Colonic mucosa (tissue), 4 donors: ENCODE data around the gene ENPP5. TPM values are rescaled to one million over a fixed set of nuclear protein-coding genes. Genes with fewer than 3 reads are reported as not detected.
A peak's percentile ranks its signal among the peaks of the same experiment; 100 is the strongest.

Experiments used
- DNase-seq: peaks from one replicate; pipeline ENCODE4 v3.0.0-alpha.2; 2020
- H3K27ac ChIP-seq: fragments of 200-600 bp; one replicate; pipeline ENCODE4 v1.8.0; 2021
- H3K27me3 ChIP-seq: fragments of 200-600 bp; one replicate; pipeline ENCODE4 v1.8.0; 2021
- H3K36me3 ChIP-seq: fragments of 200-600 bp; one replicate; pipeline ENCODE4 v1.8.0; 2021
- H3K4me1 ChIP-seq: fragments of 200-600 bp; one replicate; pipeline ENCODE4 v1.8.0; 2021; ENCODE audit warnings: mild to moderate bottlenecking
- H3K4me3 ChIP-seq: fragments of 200-600 bp; one replicate; pipeline ENCODE4 v1.8.0; 2021
- H3K9ac ChIP-seq, 2 donors: one replicate each; pipeline ENCODE4 v1.7.0; 2013; ENCODE audit warnings: control low read depth in 2 of 2, low read depth in 2 of 2, low read length in 2 of 2
- H3K9me3 ChIP-seq: fragments of 200-600 bp; one replicate; pipeline ENCODE4 v1.8.0; 2021
- intact Hi-C: fragments of 100-400 bp; cut with DNase I; formaldehyde crosslinking; loops from one replicate; pipeline ENCODE4 v1.14.1; 2022
- total RNA-seq, 2 donors: library from RNA; stranded (reverse); fragmentation: NEBNext Ultra II Directional in 1 of 2; extraction: Animal tissue kit (Norgen Biotek cat#: 25700) in 1 of 2; gene quantifications; one replicate each; pipeline ENCODE4 v1.2.1, GENCODE V29; 2021
- TF ChIP-seq, protein P1 (sequence below): fragments of 200-600 bp; IDR thresholded peaks from one replicate; pipeline ENCODE4 v1.8.0; 2022; ENCODE audit warnings: antibody characterized with exemption, mild to moderate bottlenecking
- donor health status: healthy.
- donor health status: DM: no; HTN: no; CAD: no.
- donor health status: DM: no; HTN: no; CAD: no.

Gene ENPP5, protein sequence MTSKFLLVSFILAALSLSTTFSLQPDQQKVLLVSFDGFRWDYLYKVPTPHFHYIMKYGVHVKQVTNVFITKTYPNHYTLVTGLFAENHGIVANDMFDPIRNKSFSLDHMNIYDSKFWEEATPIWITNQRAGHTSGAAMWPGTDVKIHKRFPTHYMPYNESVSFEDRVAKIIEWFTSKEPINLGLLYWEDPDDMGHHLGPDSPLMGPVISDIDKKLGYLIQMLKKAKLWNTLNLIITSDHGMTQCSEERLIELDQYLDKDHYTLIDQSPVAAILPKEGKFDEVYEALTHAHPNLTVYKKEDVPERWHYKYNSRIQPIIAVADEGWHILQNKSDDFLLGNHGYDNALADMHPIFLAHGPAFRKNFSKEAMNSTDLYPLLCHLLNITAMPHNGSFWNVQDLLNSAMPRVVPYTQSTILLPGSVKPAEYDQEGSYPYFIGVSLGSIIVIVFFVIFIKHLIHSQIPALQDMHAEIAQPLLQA
- total RNA-seq = 1 to 10 TPM; 3.6 to 4.3 TPM

DNA sequence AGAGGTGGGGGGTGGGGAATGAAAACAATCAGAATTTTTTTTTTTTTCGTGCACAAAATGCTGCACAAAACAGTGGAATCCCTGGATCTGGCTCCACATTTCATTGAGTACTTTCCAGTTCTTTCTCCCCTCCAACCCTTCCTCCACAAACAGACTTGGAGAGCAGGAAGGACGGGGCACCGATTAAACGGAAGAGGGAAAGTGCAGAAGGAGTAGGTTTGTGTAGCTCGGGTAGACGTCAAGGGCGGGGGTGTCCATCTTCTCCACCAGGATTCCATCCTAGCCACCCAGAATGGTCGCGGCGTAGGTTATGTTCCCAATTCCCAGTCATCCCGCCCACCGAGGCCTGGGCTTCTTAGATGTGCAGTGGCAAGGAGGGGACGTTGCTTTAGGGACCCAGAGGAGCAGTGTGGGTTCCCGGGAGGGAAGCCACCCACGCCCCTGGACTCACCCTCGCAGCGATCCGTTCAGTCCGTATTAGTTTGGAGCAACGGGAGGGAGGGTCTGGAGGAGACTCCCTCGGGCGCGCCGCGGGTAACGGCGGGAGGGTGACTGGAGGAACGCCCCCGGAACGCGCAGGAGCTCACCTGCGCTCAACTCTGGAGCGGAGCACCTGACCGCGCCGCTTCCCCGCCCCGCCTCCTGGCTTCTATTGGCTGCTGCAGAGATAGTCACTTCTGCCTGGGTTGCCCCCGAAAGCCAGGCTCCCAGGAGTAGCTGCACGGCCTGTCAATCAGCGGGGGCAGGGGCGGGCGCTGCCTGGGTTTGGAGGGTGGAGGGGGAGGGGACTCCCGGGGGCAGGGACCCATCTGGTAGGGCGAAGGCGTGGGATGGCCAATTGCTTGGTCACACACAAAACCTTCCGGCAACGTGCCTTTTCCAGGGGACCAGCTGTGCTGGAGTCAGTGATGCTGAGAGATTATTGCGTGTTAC lies at the start of gene ENPP5:
TSS of gene ENPP5 (minus strand) at position 624 of the 933 bp plus-strand sequence. CDS start 2,718 bp downstream, outside the sequence.
- Histone ChIP-seq H3K9ac (peak within 1 kb of the TSS; percentile 69 to 77), H3K27me3 (no peaks in the 10 kb centered on the region), H3K27ac (no peak within 1 kb of the TSS), H3K9me3 (no peaks in the 10 kb centered on the region), H3K4me3 (peak within 1 kb of the TSS; percentile 77), H3K36me3 (no peaks in the 10 kb centered on the region), H3K4me1 (no peaks in the 10 kb centered on the region)
- intact Hi-C loops = no loop called here
- DNase-seq = peak; percentile 96
- TF ChIP-seq, protein P1, sequence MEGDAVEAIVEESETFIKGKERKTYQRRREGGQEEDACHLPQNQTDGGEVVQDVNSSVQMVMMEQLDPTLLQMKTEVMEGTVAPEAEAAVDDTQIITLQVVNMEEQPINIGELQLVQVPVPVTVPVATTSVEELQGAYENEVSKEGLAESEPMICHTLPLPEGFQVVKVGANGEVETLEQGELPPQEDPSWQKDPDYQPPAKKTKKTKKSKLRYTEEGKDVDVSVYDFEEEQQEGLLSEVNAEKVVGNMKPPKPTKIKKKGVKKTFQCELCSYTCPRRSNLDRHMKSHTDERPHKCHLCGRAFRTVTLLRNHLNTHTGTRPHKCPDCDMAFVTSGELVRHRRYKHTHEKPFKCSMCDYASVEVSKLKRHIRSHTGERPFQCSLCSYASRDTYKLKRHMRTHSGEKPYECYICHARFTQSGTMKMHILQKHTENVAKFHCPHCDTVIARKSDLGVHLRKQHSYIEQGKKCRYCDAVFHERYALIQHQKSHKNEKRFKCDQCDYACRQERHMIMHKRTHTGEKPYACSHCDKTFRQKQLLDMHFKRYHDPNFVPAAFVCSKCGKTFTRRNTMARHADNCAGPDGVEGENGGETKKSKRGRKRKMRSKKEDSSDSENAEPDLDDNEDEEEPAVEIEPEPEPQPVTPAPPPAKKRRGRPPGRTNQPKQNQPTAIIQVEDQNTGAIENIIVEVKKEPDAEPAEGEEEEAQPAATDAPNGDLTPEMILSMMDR = no peak

DNA sequence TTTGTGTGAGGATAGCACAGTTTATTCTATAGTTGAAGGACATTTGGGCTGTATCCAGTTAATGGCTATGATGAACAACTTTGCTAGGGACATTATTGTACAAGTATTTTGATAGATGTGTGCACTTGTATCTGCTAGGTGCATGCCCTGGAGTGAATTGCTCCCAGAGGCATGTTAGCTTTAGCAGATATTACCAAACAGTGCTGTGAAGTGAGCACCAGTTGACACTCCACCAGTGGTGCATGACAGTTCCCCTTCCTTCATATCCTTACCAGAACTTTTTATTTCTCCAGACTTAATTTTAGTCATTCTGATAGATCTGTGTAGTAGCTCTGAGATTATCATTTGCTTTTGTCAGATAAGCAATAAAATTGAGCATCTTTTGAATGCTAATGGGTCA lies 48.9 kb upstream of the ENPP5 start:
- no peaks in the 10 kb centered on the region for H3K36me3 ChIP-seq
- H3K4me3 ChIP-seq = no peak overlapping the region
- no peaks in the 10 kb centered on the region for H3K4me1 ChIP-seq
- H3K9ac ChIP-seq = no peak overlapping the region
- no peak overlapping the region for H3K27ac ChIP-seq
- DNase-seq = no peak
- no peaks in the 10 kb centered on the region for H3K27me3 ChIP-seq
- intact Hi-C loops = loop anchor here (2.0 to 10.0 kb wide), 3 partner anchors 129 to 405 kb away; no protein-coding TSS in a partner anchor
- TF ChIP-seq, protein P1 = no peak
- H3K9me3 ChIP-seq = no peaks in the 10 kb centered on the region

DNA sequence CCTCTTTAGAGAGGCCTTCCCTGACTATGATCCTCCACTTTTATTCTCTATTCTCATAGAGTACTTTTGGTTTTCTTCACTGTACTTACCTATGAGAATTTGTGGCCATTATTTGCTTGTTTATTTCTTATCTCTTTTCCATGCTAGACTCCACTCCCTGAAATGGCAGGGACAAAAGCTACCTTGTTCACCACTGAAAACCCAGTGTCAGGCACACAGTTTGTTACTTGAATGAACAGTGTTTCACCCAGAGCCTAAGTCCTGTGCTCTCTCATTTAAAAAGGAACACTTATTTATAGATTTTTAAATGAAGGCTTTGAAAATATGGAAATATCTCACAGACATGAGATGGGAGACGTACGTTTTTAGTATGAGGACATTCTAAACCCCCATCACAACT lies 47.7 kb upstream of the ENPP5 start:
- H3K4me3 ChIP-seq = no peak overlapping the region
- TF ChIP-seq, protein P1 = no peak
- no peak for DNase-seq
- H3K9ac ChIP-seq = no peak overlapping the region
- H3K4me1 ChIP-seq = no peaks in the 10 kb centered on the region
- no peaks in the 10 kb centered on the region for H3K36me3 ChIP-seq
- H3K27ac ChIP-seq = no peak overlapping the region
- intact Hi-C loops = loop anchor here (2.0 kb wide), 1 partner anchor 128 kb away; no protein-coding TSS in a partner anchor
- no peaks in the 10 kb centered on the region for H3K9me3 ChIP-seq
- no peaks in the 10 kb centered on the region for H3K27me3 ChIP-seq

DNA sequence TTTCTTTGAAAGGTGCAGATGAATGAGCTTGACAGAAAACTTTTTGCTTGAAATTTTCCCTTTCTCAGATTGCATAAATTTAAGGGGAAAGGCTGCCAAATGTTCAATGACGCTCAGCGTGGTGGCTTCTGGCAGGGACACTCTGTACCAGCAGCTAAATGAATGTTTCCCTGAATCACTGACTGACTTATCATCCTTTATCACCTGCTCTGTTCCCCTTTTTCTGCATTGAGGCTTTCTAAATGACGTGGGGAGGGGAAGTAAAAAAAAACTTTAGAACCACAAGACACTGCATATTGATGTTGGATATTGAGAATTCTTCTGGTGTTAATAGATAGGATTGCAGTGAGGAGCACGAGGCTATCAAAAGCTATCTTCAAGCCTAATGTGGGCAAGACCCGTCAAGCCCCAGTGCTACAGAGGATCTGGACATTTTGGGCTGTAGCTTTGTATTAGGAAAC lies 46.9 kb upstream of the ENPP5 start:
- no peaks in the 10 kb centered on the region for H3K27me3 ChIP-seq
- no peaks in the 10 kb centered on the region for H3K36me3 ChIP-seq
- H3K27ac ChIP-seq = no peak overlapping the region
- TF ChIP-seq, protein P1 = no peak
- H3K4me3 ChIP-seq = no peak overlapping the region
- intact Hi-C loops = loop anchor here (2.0 kb wide), 1 partner anchor 127 kb away; no protein-coding TSS in a partner anchor
- H3K9me3 ChIP-seq = no peaks in the 10 kb centered on the region
- DNase-seq = no peak
- no peak overlapping the region for H3K9ac ChIP-seq
- H3K4me1 ChIP-seq = no peaks in the 10 kb centered on the region

DNA sequence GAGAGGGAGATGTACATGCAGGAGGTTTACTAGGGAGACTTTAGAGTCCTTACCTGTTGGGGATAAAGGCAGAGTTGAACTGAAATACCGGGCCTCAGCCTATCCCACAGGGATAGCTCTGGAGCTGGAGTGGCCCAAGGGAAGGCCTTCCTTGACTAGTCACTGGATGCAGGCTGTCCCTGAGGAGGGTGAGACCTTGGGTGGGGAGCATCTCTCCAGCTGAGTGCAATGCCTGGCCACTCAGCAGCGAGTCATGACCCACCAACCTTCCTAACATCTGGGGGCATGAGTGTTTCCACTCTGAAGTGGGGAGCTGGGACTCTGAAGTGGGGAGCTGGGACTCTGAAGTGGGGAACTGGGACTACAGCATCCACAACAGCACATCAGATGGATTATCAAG lies 46.1 kb upstream of the ENPP5 start:
- H3K4me3 ChIP-seq = no peak overlapping the region
- intact Hi-C loops = no loop called here
- H3K27ac ChIP-seq = no peak overlapping the region

More for the DNA sequence above, 46.1 kb upstream of the ENPP5 start:
- no peak overlapping the region for H3K9ac ChIP-seq
- H3K9me3 ChIP-seq = no peaks in the 10 kb centered on the region
- DNase-seq = no peak
- H3K36me3 ChIP-seq = no peaks in the 10 kb centered on the region
- H3K27me3 ChIP-seq = no peaks in the 10 kb centered on the region
- no peaks in the 10 kb centered on the region for H3K4me1 ChIP-seq
- TF ChIP-seq, protein P1 = no peak
